LNCAP (cell line): Measurements from ENCODE around the gene BRSK1.

Experiments
- TF ChIP-seq, protein P1 (sequence below): fragments of 450-650 bp; IDR thresholded peaks from 2 replicates; pipeline ENCODE4 v1.5.1; 2017; ENCODE audit warnings: mild to moderate bottlenecking

BRSK1 gene

DNA sequence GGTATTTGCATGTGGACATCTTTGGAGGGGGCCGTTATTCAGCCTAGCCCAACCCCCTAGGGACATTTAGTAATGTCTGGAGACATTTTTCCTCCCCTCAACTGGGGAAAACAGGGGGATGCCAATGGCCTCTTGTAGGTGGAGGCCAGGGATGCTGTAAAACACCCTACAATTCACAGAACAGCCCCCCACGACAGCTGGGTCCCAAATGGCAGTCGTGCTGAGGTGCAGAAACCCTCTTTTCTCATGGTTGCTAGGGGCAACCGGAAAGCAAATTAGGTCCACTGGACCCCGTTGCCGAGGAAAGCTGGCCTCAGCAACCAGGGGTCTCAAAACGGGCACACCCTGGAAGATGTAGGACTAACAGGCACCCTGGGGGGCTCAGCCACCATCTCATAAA, 26.7 kb downstream of the BRSK1 start:
- TF ChIP-seq, protein P1, sequence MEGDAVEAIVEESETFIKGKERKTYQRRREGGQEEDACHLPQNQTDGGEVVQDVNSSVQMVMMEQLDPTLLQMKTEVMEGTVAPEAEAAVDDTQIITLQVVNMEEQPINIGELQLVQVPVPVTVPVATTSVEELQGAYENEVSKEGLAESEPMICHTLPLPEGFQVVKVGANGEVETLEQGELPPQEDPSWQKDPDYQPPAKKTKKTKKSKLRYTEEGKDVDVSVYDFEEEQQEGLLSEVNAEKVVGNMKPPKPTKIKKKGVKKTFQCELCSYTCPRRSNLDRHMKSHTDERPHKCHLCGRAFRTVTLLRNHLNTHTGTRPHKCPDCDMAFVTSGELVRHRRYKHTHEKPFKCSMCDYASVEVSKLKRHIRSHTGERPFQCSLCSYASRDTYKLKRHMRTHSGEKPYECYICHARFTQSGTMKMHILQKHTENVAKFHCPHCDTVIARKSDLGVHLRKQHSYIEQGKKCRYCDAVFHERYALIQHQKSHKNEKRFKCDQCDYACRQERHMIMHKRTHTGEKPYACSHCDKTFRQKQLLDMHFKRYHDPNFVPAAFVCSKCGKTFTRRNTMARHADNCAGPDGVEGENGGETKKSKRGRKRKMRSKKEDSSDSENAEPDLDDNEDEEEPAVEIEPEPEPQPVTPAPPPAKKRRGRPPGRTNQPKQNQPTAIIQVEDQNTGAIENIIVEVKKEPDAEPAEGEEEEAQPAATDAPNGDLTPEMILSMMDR, result no peak

DNA sequence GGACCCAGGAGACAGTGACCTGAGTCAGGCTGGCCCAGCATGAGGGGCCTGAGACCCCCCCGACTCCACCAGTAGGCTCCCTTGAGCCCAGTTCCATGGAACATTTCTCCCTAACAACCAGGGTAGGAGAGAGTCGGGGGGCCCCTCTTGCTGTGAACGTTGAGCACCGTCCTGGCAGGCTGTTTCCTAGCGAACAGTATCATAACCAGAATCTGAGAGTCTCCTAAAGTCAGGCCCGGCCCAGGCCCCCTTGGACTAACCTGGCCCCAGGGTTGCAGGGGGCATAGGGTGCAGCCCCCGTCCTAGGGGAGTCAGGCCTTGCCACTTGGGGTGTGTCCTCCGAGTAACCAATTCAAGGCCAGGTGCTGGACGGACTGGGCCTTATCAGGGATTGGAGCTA, 27.6 kb downstream of the BRSK1 start:
- TF ChIP-seq, protein P1, result no peak

DNA sequence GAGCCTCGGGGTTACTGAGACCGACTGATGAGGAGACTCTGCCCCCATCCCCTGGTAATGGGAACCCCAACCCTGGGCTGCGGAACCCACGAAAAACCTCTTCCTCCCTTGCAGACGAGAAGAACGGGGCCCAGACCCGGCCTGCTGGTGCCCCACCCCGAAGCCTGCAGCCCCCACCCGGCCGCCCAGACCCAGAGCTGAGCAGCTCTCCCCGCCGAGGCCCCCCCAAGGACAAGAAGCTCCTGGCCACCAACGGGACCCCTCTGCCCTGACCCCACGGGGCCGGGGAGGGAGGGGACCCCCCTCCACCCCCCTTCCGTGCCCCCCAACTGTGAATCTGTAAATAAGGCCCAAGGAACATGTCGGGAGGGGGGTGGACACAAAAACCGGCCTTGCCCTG, 28.0 kb downstream of the BRSK1 start:
- TF ChIP-seq, protein P1, result no peak

DNA sequence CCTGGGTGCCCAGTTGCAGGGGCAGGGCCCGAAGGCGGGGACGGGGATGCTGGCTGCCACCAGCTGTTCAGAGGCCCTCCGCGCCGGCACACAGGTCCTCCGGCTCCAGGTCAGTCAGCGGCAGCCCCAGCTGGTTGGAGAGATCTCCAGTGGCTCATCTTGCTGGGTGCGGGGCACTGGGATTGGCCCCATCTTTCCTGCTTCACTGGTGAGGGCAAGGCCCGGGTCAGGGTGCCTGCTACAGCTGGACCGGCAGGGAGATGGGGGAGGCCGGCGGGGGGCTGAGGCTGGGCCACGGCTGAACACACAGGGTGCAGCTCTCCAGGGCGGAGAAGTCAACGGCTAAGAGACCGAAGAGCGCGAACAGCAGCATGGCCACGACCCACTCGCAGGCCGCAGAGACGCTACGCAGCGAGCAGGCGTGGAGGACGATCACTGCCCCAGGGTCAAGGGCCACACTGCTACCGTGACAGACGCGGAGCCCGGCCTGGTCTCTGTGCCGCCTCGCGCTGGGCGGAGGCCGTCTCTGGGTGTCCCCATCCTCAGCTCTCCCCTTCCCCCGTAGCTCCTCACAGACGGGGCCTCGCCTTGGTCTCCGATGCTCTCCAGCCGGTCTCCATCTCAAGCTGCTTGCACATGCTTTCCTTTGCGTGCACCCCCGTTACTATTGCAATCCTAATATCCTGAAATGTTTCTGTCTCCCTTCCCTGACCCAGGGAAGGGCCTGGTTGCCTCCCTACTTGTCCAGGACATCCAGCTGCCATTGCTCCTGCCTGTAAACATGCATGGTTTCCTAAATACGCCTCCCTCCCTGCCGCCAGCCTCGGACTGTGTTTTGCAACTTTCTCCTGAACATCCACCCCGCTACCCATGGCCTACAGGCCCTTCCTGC, 29.1 kb downstream of the BRSK1 start:
- TF ChIP-seq, protein P1, result no peak

DNA sequence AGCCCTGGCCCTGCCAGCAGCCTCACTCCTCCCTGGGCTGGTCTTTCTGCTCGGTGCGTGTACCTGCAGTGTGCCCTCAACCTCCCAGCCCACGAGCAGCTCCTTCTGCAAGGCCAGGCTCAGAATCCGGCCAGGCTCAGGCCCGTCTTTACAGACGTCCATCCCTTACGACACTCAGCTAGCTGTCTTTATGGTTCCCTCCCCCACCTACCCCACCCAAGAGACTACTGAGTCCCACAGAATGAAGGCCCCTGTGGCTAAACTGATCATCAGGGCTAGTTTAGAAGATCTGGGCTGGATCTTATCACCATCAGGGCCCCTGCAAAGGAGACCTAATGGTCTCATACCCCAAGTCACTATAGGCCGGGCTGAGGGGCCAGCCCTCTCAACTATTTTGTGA, 30.6 kb downstream of the BRSK1 start:
- TF ChIP-seq, protein P1, result no peak

DNA sequence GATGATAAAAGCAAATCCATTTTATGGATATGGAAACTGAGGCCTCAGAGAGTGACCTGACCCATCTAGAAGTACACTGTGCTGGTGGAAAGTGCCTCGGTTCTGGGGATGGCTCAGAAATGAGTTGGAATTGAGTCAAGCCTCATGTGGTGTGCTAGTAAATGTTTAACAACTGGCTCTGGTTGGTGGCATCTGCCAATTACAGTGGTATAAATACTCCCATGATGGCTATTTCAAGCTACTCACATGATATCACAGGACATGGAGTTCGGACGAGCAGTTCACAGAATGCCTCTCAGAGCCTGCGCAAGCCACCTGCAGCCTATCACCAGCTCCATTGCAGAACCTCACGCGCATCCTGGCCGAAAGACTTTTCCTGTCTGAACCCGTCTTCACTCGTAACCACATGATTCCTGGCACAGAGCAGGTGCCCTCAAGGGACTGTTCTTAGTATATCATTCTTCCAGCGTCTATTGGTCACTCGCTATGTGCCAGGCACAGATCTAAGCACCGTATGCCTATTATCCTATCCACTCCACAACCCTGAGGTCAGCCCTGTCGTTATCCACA, 32.2 kb downstream of the BRSK1 start:
- TF ChIP-seq, protein P1, result no peak

DNA sequence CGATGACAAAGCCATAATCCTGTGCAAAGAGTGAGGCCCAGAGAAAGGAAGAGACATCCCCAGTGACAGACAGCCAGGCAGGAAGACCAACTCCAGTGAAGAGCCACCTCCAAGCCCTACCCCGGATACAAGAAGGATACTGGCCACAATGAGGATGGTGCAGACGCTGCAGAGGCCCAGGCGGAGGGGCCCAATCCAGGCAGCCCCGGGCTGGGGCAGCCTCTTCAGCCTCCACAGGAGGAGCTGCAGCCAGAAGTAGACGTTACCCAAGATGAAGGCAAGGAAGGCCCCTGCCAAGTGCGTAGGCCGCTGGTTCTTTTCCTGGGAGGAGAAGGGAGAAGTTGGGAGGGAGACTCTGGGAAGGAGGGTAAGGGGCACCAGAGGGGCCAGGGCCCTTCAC, 32.8 kb downstream of the BRSK1 start:
- TF ChIP-seq, protein P1, result no peak
